ENCODE data around the gene TGFBRAP1.

Gene TGFBRAP1

GRCh38 chr2:105238664-105239240, 90.8 kb downstream of the TGFBRAP1 start:
- WGBS, 2 experiments (ENCODE audit: insufficient coverage in 2 of 2) = 90 to 95% methylated on average over 12 of the region's 14 CpGs
- no peak overlapping the region for H3K4me3 ChIP-seq (ENCODE audit: extremely low read depth, insufficient read depth, low read length, poor library complexity, severe bottlenecking)
- H3K27ac ChIP-seq (ENCODE audit: low read depth, low read length, severe bottlenecking) = no peak overlapping the region
- peaks cover 13% of the 10 kb centered on the region for H3K4me1 ChIP-seq (ENCODE audit: control insufficient read depth, insufficient read depth, low read length, poor library complexity, severe bottlenecking)
- H3K9me3 ChIP-seq (ENCODE audit: control insufficient read depth, low read length) = no peaks in the 10 kb centered on the region
- no peaks in the 10 kb centered on the region for H3K36me3 ChIP-seq (ENCODE audit: control insufficient read depth, insufficient read depth, low read length)

- Histone ChIP-seq H3K27ac (ENCODE audit: low read depth, low read length, severe bottlenecking) (no peak overlapping the region), H3K4me3 (ENCODE audit: extremely low read depth, insufficient read depth, low read length, poor library complexity, severe bottlenecking) (no peak overlapping the region), H3K9me3 (ENCODE audit: control insufficient read depth, low read length) (no peaks in the 10 kb centered on the region), H3K4me1 (ENCODE audit: control insufficient read depth, insufficient read depth, low read length, poor library complexity, severe bottlenecking) (peaks cover 13% of the 10 kb centered on the region), H3K36me3 (ENCODE audit: control insufficient read depth, insufficient read depth, low read length) (no peaks in the 10 kb centered on the region)
- WGBS, 2 experiments (ENCODE audit: insufficient coverage in 2 of 2) = 94 to 95% methylated on average over 28 to 32 of the region's 41 CpGs
These were observed 92.3 kb downstream of the TGFBRAP1 start for GRCh38 chr2:105237045-105237765.

GRCh38 chr2:105236060-105236424, 93.5 kb downstream of the TGFBRAP1 start:
- Histone ChIP-seq H3K4me3 (ENCODE audit: extremely low read depth, insufficient read depth, low read length, poor library complexity, severe bottlenecking) (no peak overlapping the region), H3K9me3 (ENCODE audit: control insufficient read depth, low read length) (no peaks in the 10 kb centered on the region), H3K36me3 (ENCODE audit: control insufficient read depth, insufficient read depth, low read length) (no peaks in the 10 kb centered on the region), H3K27ac (ENCODE audit: low read depth, low read length, severe bottlenecking) (peak overlapping the region; percentile 23), H3K4me1 (ENCODE audit: control insufficient read depth, insufficient read depth, low read length, poor library complexity, severe bottlenecking) (peaks cover 13% of the 10 kb centered on the region)
- 94 to 100% methylated on average over 1 to 2 of the region's 5 CpGs for WGBS, 2 experiments (ENCODE audit: insufficient coverage in 2 of 2)

GRCh38 chr2:105235388-105236059, 94.0 kb downstream of the TGFBRAP1 start:
- Histone ChIP-seq H3K4me1 (ENCODE audit: control insufficient read depth, insufficient read depth, low read length, poor library complexity, severe bottlenecking) (peaks cover 13% of the 10 kb centered on the region), H3K9me3 (ENCODE audit: control insufficient read depth, low read length) (no peaks in the 10 kb centered on the region), H3K4me3 (ENCODE audit: extremely low read depth, insufficient read depth, low read length, poor library complexity, severe bottlenecking) (no peak overlapping the region), H3K36me3 (ENCODE audit: control insufficient read depth, insufficient read depth, low read length) (no peaks in the 10 kb centered on the region), H3K27ac (ENCODE audit: low read depth, low read length, severe bottlenecking) (peak overlapping the region; percentile 23)
- WGBS, 2 experiments (ENCODE audit: insufficient coverage in 2 of 2) = 21 to 37% methylated on average over 9 to 11 of the region's 12 CpGs

- Histone ChIP-seq H3K36me3 (ENCODE audit: control insufficient read depth, insufficient read depth, low read length) (no peaks in the 10 kb centered on the region), H3K4me3 (ENCODE audit: extremely low read depth, insufficient read depth, low read length, poor library complexity, severe bottlenecking) (no peak overlapping the region), H3K4me1 (ENCODE audit: control insufficient read depth, insufficient read depth, low read length, poor library complexity, severe bottlenecking) (peaks cover 13% of the 10 kb centered on the region), H3K27ac (ENCODE audit: low read depth, low read length, severe bottlenecking) (no peak overlapping the region), H3K9me3 (ENCODE audit: control insufficient read depth, low read length) (no peaks in the 10 kb centered on the region)
- 80 to 100% methylated on average over 2 of the region's 3 CpGs for WGBS, 2 experiments (ENCODE audit: insufficient coverage in 2 of 2)
These were observed 98.3 kb downstream of the TGFBRAP1 start for GRCh38 chr2:105231232-105231619.

GRCh38 chr2:105224444-105224843, 105.1 kb downstream of the TGFBRAP1 start:
- no peak overlapping the region for H3K27ac ChIP-seq (ENCODE audit: low read depth, low read length, severe bottlenecking)
- H3K36me3 ChIP-seq (ENCODE audit: control insufficient read depth, insufficient read depth, low read length) = no peaks in the 10 kb centered on the region
- H3K4me1 ChIP-seq (ENCODE audit: control insufficient read depth, insufficient read depth, low read length, poor library complexity, severe bottlenecking) = no peaks in the 10 kb centered on the region
- H3K4me3 ChIP-seq (ENCODE audit: extremely low read depth, insufficient read depth, low read length, poor library complexity, severe bottlenecking) = no peak overlapping the region
- 77 to 85% methylated on average over 8 to 9 of the region's 9 CpGs for WGBS, 2 experiments (ENCODE audit: insufficient coverage in 2 of 2)
- H3K9me3 ChIP-seq (ENCODE audit: control insufficient read depth, low read length) = no peaks in the 10 kb centered on the region

- Histone ChIP-seq H3K9me3 (ENCODE audit: control insufficient read depth, low read length) (no peaks in the 10 kb centered on the region), H3K36me3 (ENCODE audit: control insufficient read depth, insufficient read depth, low read length) (no peaks in the 10 kb centered on the region), H3K4me3 (ENCODE audit: extremely low read depth, insufficient read depth, low read length, poor library complexity, severe bottlenecking) (no peak overlapping the region), H3K27ac (ENCODE audit: low read depth, low read length, severe bottlenecking) (no peak overlapping the region), H3K4me1 (ENCODE audit: control insufficient read depth, insufficient read depth, low read length, poor library complexity, severe bottlenecking) (no peaks in the 10 kb centered on the region)
- WGBS, 2 experiments (ENCODE audit: insufficient coverage in 2 of 2) = 90 to 100% methylated on average over 1 to 2 of the region's 3 CpGs
These were observed 108.9 kb downstream of the TGFBRAP1 start for GRCh38 chr2:105220604-105221003.

GRCh38 chr2:105215586-105216192, 113.8 kb downstream of the TGFBRAP1 start:
- WGBS, 2 experiments (ENCODE audit: insufficient coverage in 2 of 2) = 71 to 83% methylated on average over 2 of the region's 5 CpGs
- H3K4me1 ChIP-seq (ENCODE audit: control insufficient read depth, insufficient read depth, low read length, poor library complexity, severe bottlenecking) = no peaks in the 10 kb centered on the region
- H3K4me3 ChIP-seq (ENCODE audit: extremely low read depth, insufficient read depth, low read length, poor library complexity, severe bottlenecking) = no peak overlapping the region
- no peak overlapping the region for H3K27ac ChIP-seq (ENCODE audit: low read depth, low read length, severe bottlenecking)
- H3K9me3 ChIP-seq (ENCODE audit: control insufficient read depth, low read length) = no peaks in the 10 kb centered on the region
- H3K36me3 ChIP-seq (ENCODE audit: control insufficient read depth, insufficient read depth, low read length) = no peaks in the 10 kb centered on the region

Measured in mesodermal cell (in vitro differentiated cells).